Activated T-cell treated with anti-CD3 and anti-CD28 coated beads, Interleukin-2, amount 50 U/mL, for 72 hours (primary cell): ENCODE data around the gene AKAP6. TPM values are rescaled to one million over a fixed set of nuclear protein-coding genes. Genes with fewer than 3 reads are reported as not detected.

ENCODE experiments used
- ATAC-seq, 2 donors: fragments of 150-1000 bp; cut with Tn5 transposase; replicated peaks in 1 of 2; 2 replicates each; pipeline ENCODE4 v1.10.0; 2021; ENCODE audit warnings: moderate library complexity in 2 of 2, mild to moderate bottlenecking in 1 of 2
- DNase-seq, 2 donors: peaks; one replicate each; pipeline ENCODE4 v3.0.0; 2021 to 2022; ENCODE audit warnings: mixed read lengths in 1 of 2
- H3K27ac Mint-ChIP-seq: one replicate; pipeline ENCODE4 v1.8.0; 2022; ENCODE audit warnings: mild to moderate bottlenecking, moderate library complexity, mixed read lengths
- H3K27me3 Mint-ChIP-seq: one replicate; pipeline ENCODE4 v1.8.0; 2022; ENCODE audit warnings: low read depth, mixed read lengths
- H3K36me3 Mint-ChIP-seq, 2 donors: one replicate each; pipeline ENCODE4 v1.8.0; 2022; ENCODE audit warnings: mixed read lengths in 2 of 2, mild to moderate bottlenecking in 1 of 2; ENCODE audit not compliant: insufficient read depth in 2 of 2
- H3K4me1 Mint-ChIP-seq: one replicate; pipeline ENCODE4 v1.8.0; 2022; ENCODE audit warnings: low read depth, mixed read lengths
- H3K4me3 Mint-ChIP-seq, 2 donors: one replicate each; pipeline ENCODE4 v1.8.0; 2022; ENCODE audit warnings: mild to moderate bottlenecking in 2 of 2, mixed read lengths in 2 of 2, moderate library complexity in 2 of 2
- H3K9me3 Mint-ChIP-seq, 2 donors: one replicate each; pipeline ENCODE4 v1.8.0; 2022; ENCODE audit warnings: mixed read lengths in 2 of 2
- total RNA-seq, 2 donors: library from RNA; stranded (reverse); gene quantifications; one replicate each; pipeline ENCODE4 v1.2.3, GENCODE V29; 2022

AKAP6 gene
- total RNA-seq, 2 donors from 2014 or later = 3.6 to 3.9 TPM

DNA sequence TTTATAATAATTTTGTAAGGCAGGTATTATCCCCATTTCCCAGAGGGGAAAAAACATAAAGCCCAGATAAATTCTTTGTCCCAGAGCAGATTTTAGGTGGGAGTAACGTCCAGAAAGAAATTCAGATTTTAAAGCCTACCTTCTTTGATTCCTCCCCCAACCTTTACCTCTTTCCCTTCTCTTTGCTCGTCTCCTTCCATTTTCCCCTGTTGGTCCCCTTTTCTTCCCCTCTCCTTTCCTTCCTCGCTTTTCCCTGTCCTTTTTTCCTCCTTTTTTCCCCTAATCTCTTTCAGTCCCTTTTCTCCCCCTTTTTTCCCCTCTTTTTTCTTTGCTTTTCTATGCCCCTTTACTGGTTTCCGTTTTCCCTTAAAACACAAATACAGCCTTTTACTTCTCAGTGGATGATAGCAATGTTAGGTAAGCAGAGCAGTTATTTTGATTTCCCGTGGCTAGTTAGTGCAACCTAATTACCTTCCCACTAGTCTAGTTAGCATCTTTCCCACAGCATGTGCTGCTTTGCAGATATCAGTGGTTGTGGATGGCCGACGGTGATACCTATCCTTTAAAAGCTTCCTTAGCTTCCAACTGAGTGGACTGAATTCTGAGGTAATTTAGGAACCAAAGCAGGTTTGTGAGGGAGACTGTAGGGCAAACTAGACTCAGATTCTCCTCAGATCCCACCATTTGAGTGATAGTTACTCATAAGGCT lies 10.9 kb upstream of the AKAP6 start:
- H3K4me1 Mint-ChIP-seq = no peaks in the 10 kb centered on the region
- DNase-seq = no peak
- ATAC-seq = no peak
- H3K36me3 Mint-ChIP-seq = no peaks in the 10 kb centered on the region
- no peak overlapping the region for H3K4me3 Mint-ChIP-seq
- H3K27me3 Mint-ChIP-seq = no peaks in the 10 kb centered on the region
- H3K9me3 Mint-ChIP-seq = no peaks in the 10 kb centered on the region
- no peak overlapping the region for H3K27ac Mint-ChIP-seq

DNA sequence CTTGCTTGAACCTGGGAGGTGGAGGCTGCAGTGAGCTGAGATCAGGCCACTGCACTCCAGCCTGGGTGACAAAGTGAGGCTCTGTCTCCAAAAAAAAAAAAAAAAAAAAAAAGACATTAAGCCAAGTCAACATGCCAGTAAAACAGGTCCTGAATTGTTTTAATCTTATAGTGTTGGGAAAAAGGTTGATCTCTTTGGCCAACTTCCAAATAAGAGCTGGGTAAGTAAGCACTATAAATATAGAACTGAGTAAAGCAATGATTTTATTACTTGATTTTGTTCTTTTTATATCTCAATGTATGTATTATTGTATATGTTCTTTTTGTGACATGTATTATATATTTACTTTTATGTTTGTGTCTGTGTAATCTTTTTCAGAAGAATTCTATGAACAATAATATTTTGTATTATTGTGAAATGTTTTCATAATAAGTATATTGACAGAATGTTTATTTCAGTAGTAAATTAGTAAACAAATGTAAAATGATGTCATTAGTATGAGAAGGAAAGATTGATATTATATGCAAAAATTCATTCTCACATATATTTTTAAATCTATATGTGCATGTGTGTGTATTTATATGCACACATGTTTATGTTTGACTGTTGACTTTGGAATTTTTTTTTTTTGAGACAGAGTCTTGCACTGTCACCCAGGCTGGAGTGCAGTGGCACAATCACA lies 9.6 kb upstream of the AKAP6 start:
- DNase-seq (no peak), ATAC-seq (no peak)
- Mint-ChIP-seq H3K27ac (no peak overlapping the region), H3K4me1 (no peaks in the 10 kb centered on the region), H3K4me3 (no peak overlapping the region), H3K9me3 (peaks cover 0 to 1% of the 10 kb centered on the region in 2 donors), H3K27me3 (no peaks in the 10 kb centered on the region), H3K36me3 (no peaks in the 10 kb centered on the region)

DNA sequence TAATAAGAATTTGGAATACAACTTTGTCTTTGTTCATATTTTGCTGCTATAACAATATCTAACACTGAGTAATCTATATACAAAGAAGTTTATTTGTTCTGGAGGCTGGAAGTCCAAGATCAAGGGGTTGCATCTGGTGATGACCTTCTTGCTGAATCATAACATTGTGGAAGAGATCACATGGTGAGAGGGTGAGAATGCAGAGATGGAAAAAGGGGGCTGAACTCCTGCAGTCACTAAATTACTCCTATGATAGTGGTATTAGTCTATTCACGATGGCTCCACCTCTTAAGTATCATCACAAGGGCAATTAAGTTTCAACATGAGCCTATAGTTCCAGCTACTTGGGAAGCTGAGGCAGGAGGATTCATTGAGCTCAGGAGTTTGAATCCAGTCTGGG lies 4.5 kb upstream of the AKAP6 start:
- no peak for ATAC-seq
- H3K9me3 Mint-ChIP-seq = peaks cover 0 to 1% of the 10 kb centered on the region in 2 donors
- H3K27ac Mint-ChIP-seq = no peak overlapping the region
- H3K36me3 Mint-ChIP-seq = no peaks in the 10 kb centered on the region
- DNase-seq = no peak
- H3K4me1 Mint-ChIP-seq = no peaks in the 10 kb centered on the region
- H3K4me3 Mint-ChIP-seq = no peak overlapping the region
- H3K27me3 Mint-ChIP-seq = no peaks in the 10 kb centered on the region

DNA sequence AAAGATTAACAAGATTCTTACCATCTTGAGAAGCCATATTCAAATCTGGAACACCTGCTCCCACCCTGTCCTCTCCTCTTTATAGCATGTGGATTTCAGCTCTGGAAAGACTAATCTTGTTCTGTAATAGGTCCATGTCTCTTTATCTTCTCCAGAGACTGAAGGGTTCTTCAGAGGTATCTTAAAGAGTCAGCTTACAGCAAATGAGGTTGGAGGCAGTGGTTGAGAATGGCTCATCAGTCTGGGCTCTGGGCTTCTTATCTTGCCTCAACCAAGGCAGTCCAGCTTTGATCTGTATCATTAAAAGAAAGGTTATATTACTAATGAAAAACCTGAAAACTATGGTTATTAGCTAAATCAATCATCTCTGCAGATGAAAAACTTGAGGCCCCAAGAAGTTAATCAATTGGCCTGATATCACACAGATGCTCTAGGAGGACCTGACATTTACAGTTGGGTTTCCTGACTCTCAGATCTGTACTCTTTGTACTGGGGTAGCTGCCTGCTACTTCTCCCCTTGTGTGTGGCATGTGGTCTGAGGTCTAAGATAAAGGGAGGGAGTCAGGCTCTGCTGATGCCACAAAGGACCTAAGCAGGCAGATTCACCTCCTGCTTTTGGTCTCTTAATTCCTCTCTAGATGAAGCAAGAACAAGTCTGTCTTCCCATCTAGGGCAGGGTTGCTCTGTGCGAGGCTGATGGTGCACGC lies 1.7 kb upstream of the AKAP6 start:
- ATAC-seq = peak; percentile 74 to 82
- no peak overlapping the region for H3K4me3 Mint-ChIP-seq
- DNase-seq = peak; percentile 10 to 13
- H3K9me3 Mint-ChIP-seq = peaks cover 0 to 1% of the 10 kb centered on the region in 2 donors
- H3K36me3 Mint-ChIP-seq = no peaks in the 10 kb centered on the region
- peaks cover 5% of the 10 kb centered on the region for H3K4me1 Mint-ChIP-seq
- H3K27me3 Mint-ChIP-seq = no peaks in the 10 kb centered on the region
- no peak overlapping the region for H3K27ac Mint-ChIP-seq

DNA sequence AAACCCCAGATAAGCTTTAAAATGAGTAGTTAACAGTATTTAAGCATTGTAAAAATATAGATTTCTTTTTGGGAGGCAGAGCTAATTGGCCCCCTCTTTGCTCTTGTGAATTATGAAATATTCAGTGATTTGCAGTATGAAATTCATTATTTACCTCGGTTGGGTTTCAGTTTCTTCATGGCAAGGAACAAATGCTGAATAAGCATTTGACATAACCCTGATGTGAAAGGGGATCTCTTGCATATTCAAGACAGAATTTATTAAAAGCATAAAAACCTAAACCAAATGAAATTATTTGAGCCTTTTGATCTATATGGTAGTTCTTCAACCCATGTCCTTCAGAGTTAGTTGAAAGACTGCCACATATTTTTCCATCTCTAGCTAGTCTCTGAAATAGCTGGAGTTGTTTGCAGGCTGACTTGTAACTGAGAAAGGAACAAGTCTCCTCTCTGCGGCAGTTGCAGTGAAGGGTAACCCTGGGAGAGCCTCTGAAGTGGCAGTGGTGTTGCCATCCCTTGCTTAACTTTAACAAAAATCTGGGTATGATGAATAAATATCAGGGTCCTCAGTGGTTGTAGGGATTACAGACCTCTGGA lies 690 bp downstream of the AKAP6 start:
- Mint-ChIP-seq H3K4me3 (no peak overlapping the region), H3K27me3 (no peaks in the 10 kb centered on the region), H3K27ac (no peak overlapping the region), H3K4me1 (peaks cover 11% of the 10 kb centered on the region), H3K9me3 (no peaks in the 10 kb centered on the region), H3K36me3 (no peaks in the 10 kb centered on the region)
- ATAC-seq = no peak
- DNase-seq = no peak

DNA sequence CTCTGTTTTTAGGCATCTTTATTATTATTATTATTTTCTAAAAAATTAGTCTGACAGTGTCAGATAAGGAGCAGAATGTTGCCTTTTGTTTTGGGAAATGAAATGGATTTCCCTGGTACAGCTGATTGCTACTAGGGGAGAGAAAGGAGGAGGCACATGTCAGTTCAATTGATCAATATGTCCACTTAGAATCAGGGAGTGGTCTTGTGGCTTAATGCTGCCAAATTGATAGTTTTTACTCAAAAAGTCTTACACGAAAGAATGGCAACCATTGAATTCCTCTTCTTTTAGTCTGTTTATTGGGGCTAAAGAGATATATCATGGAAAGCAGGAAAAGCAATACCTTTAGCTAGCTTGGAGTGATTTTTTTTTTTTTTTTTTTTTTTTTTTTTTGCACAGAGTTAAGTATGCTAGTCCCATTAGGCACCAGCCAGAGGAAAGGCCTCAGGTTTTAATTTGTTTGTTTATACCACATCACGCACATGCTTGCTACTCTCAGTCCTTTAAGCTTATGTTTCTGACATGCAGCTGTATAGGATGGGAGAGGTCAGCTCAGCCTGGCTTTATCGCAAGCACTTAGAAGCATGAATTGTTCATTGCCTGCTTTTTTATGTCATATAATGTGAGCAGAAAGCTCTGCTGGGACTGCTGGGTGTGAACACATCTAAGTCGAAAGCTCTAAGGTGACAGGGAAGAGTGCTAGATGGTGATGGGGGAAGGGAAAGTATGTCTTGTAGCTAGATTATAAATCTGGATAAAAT lies 1.4 kb downstream of the AKAP6 start:
- DNase-seq (no peak), ATAC-seq (no peak)
- H3K27ac Mint-ChIP-seq = no peak overlapping the region
- H3K4me1 Mint-ChIP-seq = peaks cover 11% of the 10 kb centered on the region
- H3K27me3 Mint-ChIP-seq = no peaks in the 10 kb centered on the region
- H3K9me3 Mint-ChIP-seq = no peaks in the 10 kb centered on the region
- no peak overlapping the region for H3K4me3 Mint-ChIP-seq
- H3K36me3 Mint-ChIP-seq = no peaks in the 10 kb centered on the region

DNA sequence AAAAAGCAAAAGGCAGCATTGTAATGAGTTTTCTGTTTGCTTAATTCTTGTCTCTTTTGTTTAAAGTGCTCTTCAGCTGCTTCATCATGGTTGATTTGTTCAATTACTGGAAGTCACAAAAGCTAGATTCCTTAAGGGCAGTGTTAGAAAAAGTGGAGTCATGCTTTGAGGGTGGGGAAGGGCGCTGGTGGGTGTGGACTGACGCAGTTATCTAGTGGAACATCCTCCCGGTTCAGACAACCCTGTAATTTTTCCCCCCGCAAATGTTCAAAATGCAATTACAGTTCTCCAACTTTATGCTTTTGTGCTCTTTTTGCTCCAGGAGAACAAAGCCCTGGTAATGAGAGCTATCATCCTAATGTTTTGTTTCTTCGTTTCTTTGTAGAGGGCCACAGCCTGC lies 2.1 kb downstream of the AKAP6 start:
- Mint-ChIP-seq H3K27ac (no peak overlapping the region), H3K4me3 (no peak overlapping the region), H3K4me1 (peaks cover 11% of the 10 kb centered on the region), H3K27me3 (no peaks in the 10 kb centered on the region), H3K36me3 (no peaks in the 10 kb centered on the region), H3K9me3 (no peaks in the 10 kb centered on the region)
- DNase-seq = no peak
- ATAC-seq = no peak

DNA sequence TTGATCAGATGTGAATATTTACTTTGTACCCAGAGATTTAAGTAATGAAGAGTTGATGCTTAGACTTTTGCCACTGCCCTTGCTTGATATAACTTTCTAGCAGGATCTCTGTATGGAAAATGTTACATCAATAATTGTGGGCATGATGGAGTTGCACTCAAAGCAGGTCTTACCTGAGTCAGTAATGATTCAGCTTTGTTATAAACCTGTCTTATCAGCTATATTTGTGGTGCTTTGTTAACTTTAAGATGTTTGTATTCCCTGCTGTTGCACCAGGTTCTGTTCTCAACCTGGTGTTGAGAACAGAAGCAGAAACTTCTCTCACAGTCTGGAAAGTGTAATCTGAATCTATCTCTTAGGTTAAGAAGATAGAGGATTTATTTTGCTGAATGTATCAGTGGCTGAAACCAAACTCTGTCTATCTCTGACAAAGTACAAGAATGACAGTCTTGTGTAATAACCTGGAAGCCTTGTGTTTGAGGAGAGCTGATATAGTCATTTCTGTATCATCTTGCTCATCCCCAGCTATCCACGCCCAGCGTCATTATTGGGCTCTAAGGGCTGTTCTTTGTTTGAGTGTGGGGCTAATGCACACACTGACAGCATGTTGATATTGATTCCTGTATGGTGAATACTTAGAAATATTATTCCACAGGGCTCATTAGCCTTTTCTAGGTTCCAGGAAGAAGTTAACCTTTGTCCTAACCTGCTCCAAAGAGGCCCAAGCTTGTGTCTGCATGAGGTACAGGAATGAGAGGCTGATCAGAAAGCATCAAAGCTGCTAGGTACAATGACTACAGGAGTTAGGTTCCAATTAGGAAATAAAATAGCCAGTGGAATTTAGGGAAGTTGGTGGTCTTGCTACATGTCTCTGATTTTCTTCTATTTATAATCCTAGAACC lies 3.6 kb downstream of the AKAP6 start:
- DNase-seq (peak; percentile 35 to 47), ATAC-seq (peak; percentile 93 to 96)
- H3K27ac Mint-ChIP-seq = no peak overlapping the region
- H3K4me3 Mint-ChIP-seq = peak overlapping the region in 1 of 2 donors; percentile 29
- H3K9me3 Mint-ChIP-seq = no peaks in the 10 kb centered on the region
- H3K4me1 Mint-ChIP-seq = peaks cover 11% of the 10 kb centered on the region
- H3K27me3 Mint-ChIP-seq = no peaks in the 10 kb centered on the region
- no peaks in the 10 kb centered on the region for H3K36me3 Mint-ChIP-seq

DNA sequence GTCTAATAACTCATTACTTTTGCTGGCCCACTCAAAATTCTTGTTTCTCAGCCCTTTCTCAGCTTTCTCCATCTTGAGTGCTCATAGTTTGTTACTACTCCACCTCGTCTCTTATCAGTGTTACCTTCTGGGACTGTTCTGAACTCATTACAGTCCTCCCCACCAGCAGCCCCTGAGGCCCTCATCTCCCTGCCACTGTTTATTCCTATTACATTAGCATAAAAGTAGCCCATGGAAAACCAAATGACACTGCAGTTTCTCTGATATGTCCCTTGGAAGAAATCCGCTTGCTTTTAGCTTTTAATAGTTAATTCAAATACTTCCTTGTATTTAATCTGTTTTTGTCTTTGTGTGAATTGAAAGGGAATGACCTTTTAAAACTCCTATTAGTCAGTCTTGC lies 7.6 kb downstream of the AKAP6 start:
- Mint-ChIP-seq H3K27ac (peak overlapping the region; percentile 34), H3K27me3 (no peaks in the 10 kb centered on the region), H3K4me3 (no peak overlapping the region), H3K9me3 (no peaks in the 10 kb centered on the region), H3K36me3 (no peaks in the 10 kb centered on the region), H3K4me1 (peaks cover 11% of the 10 kb centered on the region)
- DNase-seq = no peak
- ATAC-seq = no peak

DNA sequence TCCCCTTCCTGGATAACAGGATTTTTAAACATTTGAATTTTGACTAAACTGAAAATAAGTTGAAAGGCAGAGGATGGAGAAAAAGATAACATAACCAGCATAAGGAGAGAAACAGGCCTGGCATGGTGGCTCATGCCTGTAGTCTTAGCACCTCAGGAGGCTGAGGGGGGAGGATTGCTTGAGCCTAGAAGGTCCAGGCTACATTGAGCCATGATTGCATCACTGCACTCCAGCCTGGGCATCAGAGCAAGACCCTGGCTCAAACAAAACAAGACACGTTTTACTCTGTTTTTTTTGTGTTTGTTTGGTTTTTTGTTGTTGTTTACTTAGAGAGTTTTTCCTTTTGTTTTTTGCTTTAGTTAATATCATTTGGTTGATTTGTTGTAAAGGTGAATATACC lies 8.7 kb downstream of the AKAP6 start:
- Mint-ChIP-seq H3K27ac (no peak overlapping the region), H3K9me3 (no peaks in the 10 kb centered on the region), H3K4me1 (peaks cover 2% of the 10 kb centered on the region), H3K36me3 (no peaks in the 10 kb centered on the region), H3K4me3 (no peak overlapping the region), H3K27me3 (no peaks in the 10 kb centered on the region)
- DNase-seq = no peak
- no peak for ATAC-seq

DNA sequence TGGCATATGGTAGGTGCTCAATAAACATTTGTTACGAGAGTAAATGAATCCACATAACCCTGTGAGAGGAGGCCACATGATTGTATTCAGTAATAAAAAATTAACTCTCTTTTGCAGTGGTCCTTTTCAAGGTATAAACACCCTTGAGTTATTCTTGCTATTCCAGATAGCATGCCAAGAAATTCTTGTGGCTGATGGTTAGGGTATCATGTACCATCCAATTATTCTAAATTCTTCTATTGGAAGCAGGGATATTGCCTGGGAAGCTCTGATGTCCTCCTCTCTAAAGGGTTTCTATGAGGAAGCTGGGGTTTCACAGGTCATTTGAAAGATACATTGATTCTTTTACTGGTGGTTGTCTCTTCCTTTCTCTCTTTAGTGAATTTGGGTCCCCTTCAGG lies 10.1 kb downstream of the AKAP6 start:
- Mint-ChIP-seq H3K9me3 (no peaks in the 10 kb centered on the region), H3K27ac (no peak overlapping the region), H3K27me3 (no peaks in the 10 kb centered on the region), H3K36me3 (no peaks in the 10 kb centered on the region), H3K4me1 (no peaks in the 10 kb centered on the region), H3K4me3 (no peak overlapping the region)
- ATAC-seq = no peak
- DNase-seq = no peak
